ENCODE results near the gene LRCH3.

Gene LRCH3

DNA sequence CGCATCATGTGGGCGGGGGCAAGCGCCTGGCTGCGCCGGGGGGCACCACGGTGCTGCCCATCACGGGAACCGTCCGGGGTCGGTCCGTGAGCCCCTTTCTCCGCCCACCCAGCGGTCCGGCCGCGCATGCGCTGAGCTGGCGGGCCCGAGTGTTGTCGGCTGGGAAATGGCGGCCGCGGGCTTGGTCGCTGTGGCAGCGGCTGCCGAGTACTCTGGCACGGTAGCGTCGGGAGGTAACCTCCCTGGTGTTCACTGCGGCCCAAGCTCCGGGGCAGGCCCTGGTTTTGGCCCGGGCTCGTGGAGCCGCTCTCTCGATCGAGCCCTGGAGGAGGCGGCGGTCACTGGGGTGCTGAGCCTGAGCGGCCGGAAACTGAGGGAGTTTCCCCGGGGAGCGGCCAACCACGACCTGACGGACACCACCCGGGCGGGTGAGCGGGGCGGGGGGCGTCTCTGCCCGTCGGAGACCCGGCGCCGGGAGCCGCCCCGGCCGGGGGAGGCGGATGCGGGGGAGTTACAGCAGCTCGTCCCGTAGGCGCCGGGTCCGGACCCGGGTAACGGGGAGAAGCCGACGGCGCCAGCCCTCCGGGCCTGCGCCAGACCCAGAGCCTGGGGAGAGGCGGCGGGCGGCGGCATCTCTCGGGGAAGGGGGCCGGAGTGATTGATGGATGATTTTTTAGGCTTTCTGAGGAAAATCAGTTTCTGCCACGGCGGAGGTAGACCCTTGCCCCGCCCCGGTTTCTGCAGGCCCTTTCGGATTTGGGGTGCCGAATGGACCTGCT is at the start of gene LRCH3 (continued):
- TF ChIP-seq, protein P1, sequence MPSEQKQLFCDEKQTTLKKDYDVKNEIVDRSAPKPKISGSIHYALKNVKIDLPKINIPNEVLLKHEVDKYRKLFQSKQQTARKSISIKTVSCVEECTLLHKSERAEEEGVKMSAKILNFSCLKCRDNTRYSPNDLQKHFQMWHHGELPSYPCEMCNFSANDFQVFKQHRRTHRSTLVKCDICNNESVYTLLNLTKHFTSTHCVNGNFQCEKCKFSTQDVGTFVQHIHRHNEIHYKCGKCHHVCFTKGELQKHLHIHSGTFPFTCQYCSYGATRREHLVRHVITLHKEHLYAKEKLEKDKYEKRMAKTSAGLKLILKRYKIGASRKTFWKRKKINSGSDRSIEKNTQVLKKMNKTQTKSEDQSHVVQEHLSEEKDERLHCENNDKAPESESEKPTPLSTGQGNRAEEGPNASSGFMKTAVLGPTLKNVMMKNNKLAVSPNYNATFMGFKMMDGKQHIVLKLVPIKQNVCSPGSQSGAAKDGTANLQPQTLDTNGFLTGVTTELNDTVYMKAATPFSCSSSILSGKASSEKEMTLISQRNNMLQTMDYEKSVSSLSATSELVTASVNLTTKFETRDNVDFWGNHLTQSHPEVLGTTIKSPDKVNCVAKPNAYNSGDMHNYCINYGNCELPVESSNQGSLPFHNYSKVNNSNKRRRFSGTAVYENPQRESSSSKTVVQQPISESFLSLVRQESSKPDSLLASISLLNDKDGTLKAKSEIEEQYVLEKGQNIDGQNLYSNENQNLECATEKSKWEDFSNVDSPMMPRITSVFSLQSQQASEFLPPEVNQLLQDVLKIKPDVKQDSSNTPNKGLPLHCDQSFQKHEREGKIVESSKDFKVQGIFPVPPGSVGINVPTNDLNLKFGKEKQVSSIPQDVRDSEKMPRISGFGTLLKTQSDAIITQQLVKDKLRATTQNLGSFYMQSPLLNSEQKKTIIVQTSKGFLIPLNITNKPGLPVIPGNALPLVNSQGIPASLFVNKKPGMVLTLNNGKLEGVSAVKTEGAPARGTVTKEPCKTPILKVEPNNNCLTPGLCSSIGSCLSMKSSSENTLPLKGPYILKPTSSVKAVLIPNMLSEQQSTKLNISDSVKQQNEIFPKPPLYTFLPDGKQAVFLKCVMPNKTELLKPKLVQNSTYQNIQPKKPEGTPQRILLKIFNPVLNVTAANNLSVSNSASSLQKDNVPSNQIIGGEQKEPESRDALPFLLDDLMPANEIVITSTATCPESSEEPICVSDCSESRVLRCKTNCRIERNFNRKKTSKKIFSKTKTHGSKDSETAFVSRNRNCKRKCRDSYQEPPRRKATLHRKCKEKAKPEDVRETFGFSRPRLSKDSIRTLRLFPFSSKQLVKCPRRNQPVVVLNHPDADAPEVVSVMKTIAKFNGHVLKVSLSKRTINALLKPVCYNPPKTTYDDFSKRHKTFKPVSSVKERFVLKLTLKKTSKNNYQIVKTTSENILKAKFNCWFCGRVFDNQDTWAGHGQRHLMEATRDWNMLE (tag by site-specific recombination; conservative IDR thresholded peaks at IDR 0.05; ENCODE audit: low read depth): no peak
- TF ChIP-seq FEZF1 (tag by site-specific recombination; IDR thresholded peaks at IDR 0.05): peak; percentile 83; the same call in 1 of the 2 replicates
- TF ChIP-seq ZNF664 (tag by site-specific recombination; IDR thresholded peaks at IDR 0.05): no peak
- TF ChIP-seq ZNF660 (tag by site-specific recombination; IDR thresholded peaks at IDR 0.05): peak; percentile 82; the same call in 1 of the 2 replicates
- TF ChIP-seq ZNF140 (tag by site-specific recombination; IDR thresholded peaks at IDR 0.05): no peak
- TF ChIP-seq, protein P2, sequence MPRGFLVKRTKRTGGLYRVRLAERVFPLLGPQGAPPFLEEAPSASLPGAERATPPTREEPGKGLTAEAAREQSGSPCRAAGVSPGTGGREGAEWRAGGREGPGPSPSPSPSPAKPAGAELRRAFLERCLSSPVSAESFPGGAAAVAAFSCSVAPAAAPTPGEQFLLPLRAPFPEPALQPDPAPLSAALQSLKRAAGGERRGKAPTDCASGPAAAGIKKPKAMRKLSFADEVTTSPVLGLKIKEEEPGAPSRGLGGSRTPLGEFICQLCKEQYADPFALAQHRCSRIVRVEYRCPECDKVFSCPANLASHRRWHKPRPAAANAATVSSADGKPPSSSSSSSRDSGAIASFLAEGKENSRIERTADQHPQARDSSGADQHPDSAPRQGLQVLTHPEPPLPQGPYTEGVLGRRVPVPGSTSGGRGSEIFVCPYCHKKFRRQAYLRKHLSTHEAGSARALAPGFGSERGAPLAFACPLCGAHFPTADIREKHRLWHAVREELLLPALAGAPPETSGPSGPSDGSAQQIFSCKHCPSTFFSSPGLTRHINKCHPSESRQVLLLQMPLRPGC (tag by site-specific recombination; IDR thresholded peaks at IDR 0.05): 0 out of 2 replicates have a peak, but pooled peaks have one; percentile 32
- TF ChIP-seq, protein P3, sequence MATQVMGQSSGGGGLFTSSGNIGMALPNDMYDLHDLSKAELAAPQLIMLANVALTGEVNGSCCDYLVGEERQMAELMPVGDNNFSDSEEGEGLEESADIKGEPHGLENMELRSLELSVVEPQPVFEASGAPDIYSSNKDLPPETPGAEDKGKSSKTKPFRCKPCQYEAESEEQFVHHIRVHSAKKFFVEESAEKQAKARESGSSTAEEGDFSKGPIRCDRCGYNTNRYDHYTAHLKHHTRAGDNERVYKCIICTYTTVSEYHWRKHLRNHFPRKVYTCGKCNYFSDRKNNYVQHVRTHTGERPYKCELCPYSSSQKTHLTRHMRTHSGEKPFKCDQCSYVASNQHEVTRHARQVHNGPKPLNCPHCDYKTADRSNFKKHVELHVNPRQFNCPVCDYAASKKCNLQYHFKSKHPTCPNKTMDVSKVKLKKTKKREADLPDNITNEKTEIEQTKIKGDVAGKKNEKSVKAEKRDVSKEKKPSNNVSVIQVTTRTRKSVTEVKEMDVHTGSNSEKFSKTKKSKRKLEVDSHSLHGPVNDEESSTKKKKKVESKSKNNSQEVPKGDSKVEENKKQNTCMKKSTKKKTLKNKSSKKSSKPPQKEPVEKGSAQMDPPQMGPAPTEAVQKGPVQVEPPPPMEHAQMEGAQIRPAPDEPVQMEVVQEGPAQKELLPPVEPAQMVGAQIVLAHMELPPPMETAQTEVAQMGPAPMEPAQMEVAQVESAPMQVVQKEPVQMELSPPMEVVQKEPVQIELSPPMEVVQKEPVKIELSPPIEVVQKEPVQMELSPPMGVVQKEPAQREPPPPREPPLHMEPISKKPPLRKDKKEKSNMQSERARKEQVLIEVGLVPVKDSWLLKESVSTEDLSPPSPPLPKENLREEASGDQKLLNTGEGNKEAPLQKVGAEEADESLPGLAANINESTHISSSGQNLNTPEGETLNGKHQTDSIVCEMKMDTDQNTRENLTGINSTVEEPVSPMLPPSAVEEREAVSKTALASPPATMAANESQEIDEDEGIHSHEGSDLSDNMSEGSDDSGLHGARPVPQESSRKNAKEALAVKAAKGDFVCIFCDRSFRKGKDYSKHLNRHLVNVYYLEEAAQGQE (tag by site-specific recombination; IDR thresholded peaks at IDR 0.05): 0 out of 2 replicates have a peak, but pooled peaks have one; percentile 31
- TF ChIP-seq ZNF223 (tag by site-specific recombination; IDR thresholded peaks at IDR 0.05): no peak
- TF ChIP-seq, protein P4, sequence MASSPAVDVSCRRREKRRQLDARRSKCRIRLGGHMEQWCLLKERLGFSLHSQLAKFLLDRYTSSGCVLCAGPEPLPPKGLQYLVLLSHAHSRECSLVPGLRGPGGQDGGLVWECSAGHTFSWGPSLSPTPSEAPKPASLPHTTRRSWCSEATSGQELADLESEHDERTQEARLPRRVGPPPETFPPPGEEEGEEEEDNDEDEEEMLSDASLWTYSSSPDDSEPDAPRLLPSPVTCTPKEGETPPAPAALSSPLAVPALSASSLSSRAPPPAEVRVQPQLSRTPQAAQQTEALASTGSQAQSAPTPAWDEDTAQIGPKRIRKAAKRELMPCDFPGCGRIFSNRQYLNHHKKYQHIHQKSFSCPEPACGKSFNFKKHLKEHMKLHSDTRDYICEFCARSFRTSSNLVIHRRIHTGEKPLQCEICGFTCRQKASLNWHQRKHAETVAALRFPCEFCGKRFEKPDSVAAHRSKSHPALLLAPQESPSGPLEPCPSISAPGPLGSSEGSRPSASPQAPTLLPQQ (tag by site-specific recombination; IDR thresholded peaks at IDR 0.05): peak; percentile 75
- TF ChIP-seq ZNF423 (tag by site-specific recombination; IDR thresholded peaks at IDR 0.05): peak; percentile 56; the same call in 1 of the 2 replicates
- no peak for TF ChIP-seq ZNF19 (tag by site-specific recombination; IDR thresholded peaks at IDR 0.05; ENCODE audit: low read depth)
- peak; percentile 70; the same call in 1 of the 2 replicates for TF ChIP-seq ZNF76 (tag by site-specific recombination; IDR thresholded peaks at IDR 0.05; ENCODE audit: borderline replicate concordance, low read depth)
- no peak for TF ChIP-seq ZNF596 (tag by site-specific recombination; IDR thresholded peaks at IDR 0.05)
- TF ChIP-seq ZNF600 (tag by site-specific recombination; IDR thresholded peaks at IDR 0.05): peak; percentile 44; the same call in 1 of the 2 replicates
- TF ChIP-seq KLF16 (tag by site-specific recombination; IDR thresholded peaks at IDR 0.05): no peak
- no peak for TF ChIP-seq ZNF792 (tag by site-specific recombination; IDR thresholded peaks at IDR 0.05)
- TF ChIP-seq KLF1 (tag by site-specific recombination; IDR thresholded peaks at IDR 0.05): peak; percentile 75
- TF ChIP-seq SCRT1 (tag by site-specific recombination; IDR thresholded peaks at IDR 0.05; ENCODE audit: borderline replicate concordance): no peak
- no peak for TF ChIP-seq ZNF10 (tag by site-specific recombination; IDR thresholded peaks at IDR 0.05)
- no peak for TF ChIP-seq ZNF133 (tag by site-specific recombination; IDR thresholded peaks at IDR 0.05)
- TF ChIP-seq ZNF747 (tag by site-specific recombination; IDR thresholded peaks at IDR 0.05): no peak
- TF ChIP-seq ZBTB20 (tag by site-specific recombination; IDR thresholded peaks at IDR 0.05): peak; percentile 70; the same call in 1 of the 2 replicates
- TF ChIP-seq SCRT2 (tag by site-specific recombination; IDR thresholded peaks at IDR 0.05): no peak
- TF ChIP-seq ZSCAN16 (tag by site-specific recombination; IDR thresholded peaks at IDR 0.05): no peak
- TF ChIP-seq ZFHX2 (tag by site-specific recombination; conservative IDR thresholded peaks at IDR 0.05): peak; percentile 59; the same call in 1 of the 2 replicates
- TF ChIP-seq IKZF3 (tag by site-specific recombination; IDR thresholded peaks at IDR 0.05): no peak
- TF ChIP-seq, protein P5, sequence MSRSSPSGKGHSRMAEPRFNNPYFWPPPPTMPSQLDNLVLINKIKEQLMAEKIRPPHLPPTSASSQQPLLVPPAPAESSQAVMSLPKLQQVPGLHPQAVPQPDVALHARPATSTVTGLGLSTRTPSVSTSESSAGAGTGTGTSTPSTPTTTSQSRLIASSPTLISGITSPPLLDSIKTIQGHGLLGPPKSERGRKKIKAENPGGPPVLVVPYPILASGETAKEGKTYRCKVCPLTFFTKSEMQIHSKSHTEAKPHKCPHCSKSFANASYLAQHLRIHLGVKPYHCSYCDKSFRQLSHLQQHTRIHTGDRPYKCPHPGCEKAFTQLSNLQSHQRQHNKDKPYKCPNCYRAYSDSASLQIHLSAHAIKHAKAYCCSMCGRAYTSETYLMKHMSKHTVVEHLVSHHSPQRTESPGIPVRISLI (tag by site-specific recombination; IDR thresholded peaks at IDR 0.05): no peak
- peak; percentile 59; the same call in 1 of the 2 replicates for TF ChIP-seq ZEB2 (tag by site-specific recombination; IDR thresholded peaks at IDR 0.05)

All from HEK293 (cell line).